ENCODE results near the gene ACTBL2. TPM values are rescaled to one million over a fixed set of nuclear protein-coding genes. Genes with fewer than 3 reads are reported as not detected.

The ACTBL2 gene
- total RNA-seq, 2 experiments from 2014 or later: not detected

DNA sequence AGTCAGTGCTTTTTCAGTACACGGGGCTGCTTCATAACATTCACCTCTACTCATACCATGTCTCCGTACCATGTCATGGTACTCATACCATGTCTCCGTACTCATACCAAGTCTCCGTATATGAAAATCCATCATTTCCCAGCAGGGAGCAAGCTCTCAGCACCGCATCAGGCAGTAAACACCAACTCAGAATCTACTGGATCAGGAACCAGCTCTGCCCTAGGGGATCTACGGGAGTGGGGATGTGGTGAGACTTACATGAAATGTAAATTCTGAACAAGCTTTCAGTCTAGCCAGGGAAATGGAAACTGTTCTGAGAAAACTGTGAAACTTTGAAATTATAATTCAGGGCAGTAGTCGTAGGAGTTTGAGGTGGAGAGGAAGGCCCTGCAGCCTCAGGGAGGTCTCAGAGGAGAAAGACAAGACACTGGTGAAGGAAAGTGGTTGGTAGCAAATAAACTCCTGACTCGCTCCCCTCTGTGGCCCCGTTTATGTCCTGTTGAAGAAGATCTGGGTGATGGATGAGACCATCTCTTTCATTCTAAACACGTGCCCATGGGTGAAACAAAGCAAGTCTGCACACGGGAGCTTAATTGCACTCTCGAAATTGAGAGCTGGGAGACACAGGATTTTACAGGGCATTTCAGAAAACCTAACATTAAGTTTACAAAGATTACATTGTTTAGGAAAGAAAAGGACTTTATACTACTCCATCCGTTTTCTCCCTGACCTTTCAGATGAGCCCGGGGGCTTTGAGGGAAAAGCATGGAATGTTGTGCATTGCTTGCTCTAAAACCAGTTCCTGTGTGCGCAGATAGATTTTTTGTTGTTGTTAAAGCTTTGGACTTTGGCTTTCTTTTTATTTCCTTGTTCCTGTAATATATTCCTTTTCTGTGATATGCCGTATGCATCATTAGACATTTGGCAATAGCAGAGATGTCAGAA is 26.8 kb downstream of the ACTBL2 start:
- H3K36me3 Mint-ChIP-seq (ENCODE audit: low read depth): no peaks in the 10 kb centered on the region
- H3K27ac Mint-ChIP-seq: no peak overlapping the region
- CTCF ChIA-PET: no interaction called here
- no peak overlapping the region for H3K4me3 Mint-ChIP-seq
- H3K9me3 Mint-ChIP-seq: no peaks in the 10 kb centered on the region
- no peaks in the 10 kb centered on the region for H3K27me3 Mint-ChIP-seq (ENCODE audit: low read depth)
- DNase-seq: no peak
- H3K4me1 Mint-ChIP-seq (ENCODE audit: low read depth): peaks cover 8% of the 10 kb centered on the region
- intact Hi-C loops (cut with micrococcal nuclease): no loop called here

- Mint-ChIP-seq H3K27ac (no peak overlapping the region), H3K9me3 (no peaks in the 10 kb centered on the region), H3K4me1 (ENCODE audit: low read depth) (peaks cover 8% of the 10 kb centered on the region), H3K4me3 (no peak overlapping the region), H3K27me3 (ENCODE audit: low read depth) (no peaks in the 10 kb centered on the region), H3K36me3 (ENCODE audit: low read depth) (no peaks in the 10 kb centered on the region)
- intact Hi-C loops (cut with micrococcal nuclease): no loop called here
- no peak for DNase-seq
- CTCF ChIA-PET: no interaction called here
Measured at GRCh38 chr5:57454896-57455295, 27.7 kb downstream of the ACTBL2 start.

GRCh38 chr5:57453728-57454127 is 28.9 kb downstream of the ACTBL2 start:
- DNase-seq: no peak
- no peak overlapping the region for H3K4me3 Mint-ChIP-seq
- CTCF ChIA-PET: no interaction called here
- peaks cover 8% of the 10 kb centered on the region for H3K4me1 Mint-ChIP-seq (ENCODE audit: low read depth)
- intact Hi-C loops (cut with micrococcal nuclease): no loop called here
- H3K9me3 Mint-ChIP-seq: no peaks in the 10 kb centered on the region
- no peaks in the 10 kb centered on the region for H3K36me3 Mint-ChIP-seq (ENCODE audit: low read depth)
- H3K27me3 Mint-ChIP-seq (ENCODE audit: low read depth): no peaks in the 10 kb centered on the region
- no peak overlapping the region for H3K27ac Mint-ChIP-seq

- peaks cover 8% of the 10 kb centered on the region for H3K4me1 Mint-ChIP-seq (ENCODE audit: low read depth)
- intact Hi-C loops (cut with micrococcal nuclease): no loop called here
- H3K36me3 Mint-ChIP-seq (ENCODE audit: low read depth): no peaks in the 10 kb centered on the region
- no peaks in the 10 kb centered on the region for H3K27me3 Mint-ChIP-seq (ENCODE audit: low read depth)
- DNase-seq: no peak
- H3K9me3 Mint-ChIP-seq: no peaks in the 10 kb centered on the region
- CTCF ChIA-PET: no interaction called here
- no peak overlapping the region for H3K4me3 Mint-ChIP-seq
- no peak overlapping the region for H3K27ac Mint-ChIP-seq
Measured at GRCh38 chr5:57452885-57453284, 29.7 kb downstream of the ACTBL2 start.

DNA sequence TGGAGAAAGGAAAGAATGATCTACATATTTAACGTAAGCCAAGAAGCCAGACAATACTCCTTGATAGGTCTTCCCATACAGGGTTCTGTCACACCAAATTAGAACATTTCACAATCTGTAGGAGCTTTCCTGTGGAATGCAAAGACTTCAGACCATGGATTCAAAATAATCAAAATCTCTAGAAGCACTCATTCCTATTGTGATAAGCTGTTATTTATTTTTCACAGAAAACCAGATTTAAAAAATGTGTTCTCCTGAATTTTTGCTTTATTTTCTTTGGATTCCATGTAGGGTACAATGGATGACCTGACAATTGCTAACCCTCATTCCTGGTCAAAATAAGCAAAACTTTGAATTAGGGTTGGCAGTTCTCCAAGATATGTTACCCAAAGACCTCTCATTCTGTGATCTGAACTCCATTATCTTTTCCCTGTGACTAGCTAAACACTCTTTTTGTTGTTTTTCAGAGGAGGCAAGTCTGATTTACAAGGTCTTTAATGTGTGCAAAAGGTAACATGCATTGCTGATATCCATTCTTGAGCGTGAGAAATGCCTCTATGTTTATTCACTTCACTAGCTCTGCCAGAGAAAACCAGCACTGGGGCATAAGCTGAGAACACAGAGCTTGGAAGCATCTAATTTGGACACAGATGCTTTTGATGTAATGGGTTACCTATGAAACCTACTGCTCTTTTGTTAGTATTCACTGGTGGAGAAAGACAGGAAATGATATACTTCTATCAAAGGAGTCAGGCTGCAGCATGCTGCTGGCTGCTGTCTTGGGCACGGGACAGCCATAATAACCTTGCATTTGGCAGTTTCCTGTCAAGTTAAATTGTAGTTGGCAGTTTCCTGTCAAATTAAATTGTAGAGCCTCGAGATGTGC is 31.4 kb downstream of the ACTBL2 start:
- Mint-ChIP-seq H3K9me3 (no peaks in the 10 kb centered on the region), H3K27me3 (ENCODE audit: low read depth) (peaks cover 4% of the 10 kb centered on the region), H3K4me3 (no peak overlapping the region), H3K36me3 (ENCODE audit: low read depth) (no peaks in the 10 kb centered on the region), H3K27ac (no peak overlapping the region), H3K4me1 (ENCODE audit: low read depth) (peaks cover 8% of the 10 kb centered on the region)
- peak; percentile 20 for DNase-seq
- intact Hi-C loops (cut with micrococcal nuclease): no loop called here
- CTCF ChIA-PET: interaction anchor here (1.1 kb wide), 1 partner anchor 69 kb away, joined by 3 read pairs; no protein-coding TSS in a partner anchor

- Mint-ChIP-seq H3K4me3 (no peak overlapping the region), H3K27ac (no peak overlapping the region)
- intact Hi-C loops (cut with micrococcal nuclease): no loop called here
Measured at GRCh38 chr5:57448751-57449150, 33.9 kb downstream of the ACTBL2 start.

GRCh38 chr5:57448287-57448686 is 34.3 kb downstream of the ACTBL2 start:
- Mint-ChIP-seq H3K4me1 (ENCODE audit: low read depth) (peaks cover 8% of the 10 kb centered on the region), H3K27ac (no peak overlapping the region), H3K27me3 (ENCODE audit: low read depth) (peaks cover 7% of the 10 kb centered on the region), H3K36me3 (ENCODE audit: low read depth) (no peaks in the 10 kb centered on the region), H3K9me3 (no peaks in the 10 kb centered on the region), H3K4me3 (no peak overlapping the region)
- intact Hi-C loops (cut with micrococcal nuclease): no loop called here
- DNase-seq: no peak
- CTCF ChIA-PET: no interaction called here

More at GRCh38 chr5:57448751-57449150, 33.9 kb downstream of the ACTBL2 start:
- DNase-seq: no peak
- CTCF ChIA-PET: interaction anchor here (0.5 kb wide), 1 partner anchor 762 kb away, joined by 3 read pairs; no protein-coding TSS in a partner anchor
- peaks cover 4% of the 10 kb centered on the region for H3K27me3 Mint-ChIP-seq (ENCODE audit: low read depth)
- no peaks in the 10 kb centered on the region for H3K36me3 Mint-ChIP-seq (ENCODE audit: low read depth)
- peaks cover 8% of the 10 kb centered on the region for H3K4me1 Mint-ChIP-seq (ENCODE audit: low read depth)
- no peaks in the 10 kb centered on the region for H3K9me3 Mint-ChIP-seq

GRCh38 chr5:57447658-57448057 is 35.0 kb downstream of the ACTBL2 start:
- Mint-ChIP-seq H3K36me3 (ENCODE audit: low read depth) (no peaks in the 10 kb centered on the region), H3K4me3 (no peak overlapping the region), H3K4me1 (ENCODE audit: low read depth) (peaks cover 8% of the 10 kb centered on the region), H3K9me3 (no peaks in the 10 kb centered on the region), H3K27me3 (ENCODE audit: low read depth) (peaks cover 8% of the 10 kb centered on the region), H3K27ac (no peak overlapping the region)
- no peak for DNase-seq
- CTCF ChIA-PET: no interaction called here
- intact Hi-C loops (cut with micrococcal nuclease): no loop called here

- CTCF ChIA-PET: no interaction called here
Measured at GRCh38 chr5:57446966-57447365, 35.6 kb downstream of the ACTBL2 start.

DNA sequence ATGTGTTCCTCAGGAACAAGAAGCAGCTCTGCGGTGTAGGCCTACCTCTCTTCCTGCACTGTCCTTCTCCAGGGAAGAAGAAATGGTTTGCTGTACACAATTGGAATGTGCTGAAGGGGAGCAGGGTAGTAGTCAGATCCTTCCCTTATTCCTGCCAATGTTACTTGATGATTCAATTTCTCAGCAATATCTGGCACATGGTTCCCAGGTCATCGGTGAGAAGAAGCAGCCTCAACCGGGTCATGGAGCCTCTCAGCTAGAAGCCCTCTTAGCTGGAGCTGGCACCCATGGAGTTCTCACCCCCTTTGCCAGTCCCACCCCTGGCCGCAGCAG is 36.9 kb downstream of the ACTBL2 start:
- Mint-ChIP-seq H3K27me3 (ENCODE audit: low read depth) (peaks cover 9% of the 10 kb centered on the region), H3K36me3 (ENCODE audit: low read depth) (no peaks in the 10 kb centered on the region), H3K4me1 (ENCODE audit: low read depth) (peaks cover 3% of the 10 kb centered on the region), H3K9me3 (no peaks in the 10 kb centered on the region), H3K4me3 (no peak overlapping the region), H3K27ac (no peak overlapping the region)
- CTCF ChIA-PET: no interaction called here
- intact Hi-C loops (cut with micrococcal nuclease): no loop called here
- DNase-seq: no peak

More at GRCh38 chr5:57446966-57447365, 35.6 kb downstream of the ACTBL2 start:
- H3K4me3 Mint-ChIP-seq: no peak overlapping the region
- DNase-seq: no peak
- no peak overlapping the region for H3K27ac Mint-ChIP-seq
- intact Hi-C loops (cut with micrococcal nuclease): no loop called here
- peaks cover 8% of the 10 kb centered on the region for H3K4me1 Mint-ChIP-seq (ENCODE audit: low read depth)
- no peaks in the 10 kb centered on the region for H3K9me3 Mint-ChIP-seq
- peaks cover 8% of the 10 kb centered on the region for H3K27me3 Mint-ChIP-seq (ENCODE audit: low read depth)
- H3K36me3 Mint-ChIP-seq (ENCODE audit: low read depth): no peaks in the 10 kb centered on the region

GRCh38 chr5:57445006-57445704 is 37.5 kb downstream of the ACTBL2 start:
- Mint-ChIP-seq H3K4me3 (no peak overlapping the region), H3K36me3 (ENCODE audit: low read depth) (no peaks in the 10 kb centered on the region), H3K9me3 (no peaks in the 10 kb centered on the region), H3K4me1 (ENCODE audit: low read depth) (peaks cover 3% of the 10 kb centered on the region), H3K27me3 (ENCODE audit: low read depth) (peaks cover 9% of the 10 kb centered on the region), H3K27ac (no peak overlapping the region)
- no peak for DNase-seq
- CTCF ChIA-PET: interaction anchor here (0.7 to 1.4 kb wide), 2 partner anchors 34 to 54 kb away, joined by 3 read pairs; no protein-coding TSS in a partner anchor
- intact Hi-C loops (cut with micrococcal nuclease): no loop called here
